Vagina (tissue), 2 donors: ENCODE measurements around the gene AKR7A3.

ENCODE experiments used
- POLR2A ChIP-seq, 2 donors: fragments of 450-650 bp; IDR thresholded peaks; one replicate each; pipeline ENCODE4 v1.6.1; 2017; ENCODE audit warnings: antibody characterized with exemption in 2 of 2, mild to moderate bottlenecking in 2 of 2, moderate library complexity in 2 of 2
- POLR2AphosphoS5 ChIP-seq, 2 donors: sonication (generic); formaldehyde crosslinking; IDR thresholded peaks; one replicate each; pipeline ENCODE4 v1.9.0; 2017; ENCODE audit warnings: antibody characterized with exemption in 2 of 2, mild to moderate bottlenecking in 2 of 2, low read depth in 1 of 2; ENCODE audit not compliant: insufficient read depth in 1 of 2
- TF ChIP-seq, protein P1 (sequence below), 3 experiments: fragments of 450-650 bp in 2 of 3; fragments of 200-600 bp in 1 of 3; sonication (generic) in 1 of 3; IDR thresholded peaks; one replicate each; pipeline ENCODE4 v1.5.1; 2017 to 2019; ENCODE audit warnings: antibody characterized with exemption in 3 of 3, mild to moderate bottlenecking in 2 of 3, moderate library complexity in 2 of 3

DNA sequence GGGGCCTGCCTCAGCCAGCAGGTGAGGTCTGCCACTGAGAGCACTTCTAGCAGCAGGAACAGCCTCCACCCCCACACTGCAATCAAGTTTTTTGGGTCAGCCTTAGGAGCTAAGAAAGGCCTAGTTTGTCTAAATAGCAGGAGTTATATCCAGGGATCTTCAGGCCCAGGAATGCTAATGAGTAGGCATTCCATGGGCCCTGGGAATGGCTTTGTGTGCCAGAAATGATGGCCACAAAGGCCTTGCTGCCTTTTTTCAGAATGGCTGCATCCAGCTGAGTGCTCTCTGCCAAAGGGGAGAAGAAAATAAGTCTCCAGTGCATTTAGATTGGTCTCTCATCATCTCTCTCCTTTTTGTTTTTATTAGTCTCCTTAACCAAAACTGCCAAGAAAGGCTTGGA, 34.2 kb downstream of the AKR7A3 start:
- TF ChIP-seq, protein P1, sequence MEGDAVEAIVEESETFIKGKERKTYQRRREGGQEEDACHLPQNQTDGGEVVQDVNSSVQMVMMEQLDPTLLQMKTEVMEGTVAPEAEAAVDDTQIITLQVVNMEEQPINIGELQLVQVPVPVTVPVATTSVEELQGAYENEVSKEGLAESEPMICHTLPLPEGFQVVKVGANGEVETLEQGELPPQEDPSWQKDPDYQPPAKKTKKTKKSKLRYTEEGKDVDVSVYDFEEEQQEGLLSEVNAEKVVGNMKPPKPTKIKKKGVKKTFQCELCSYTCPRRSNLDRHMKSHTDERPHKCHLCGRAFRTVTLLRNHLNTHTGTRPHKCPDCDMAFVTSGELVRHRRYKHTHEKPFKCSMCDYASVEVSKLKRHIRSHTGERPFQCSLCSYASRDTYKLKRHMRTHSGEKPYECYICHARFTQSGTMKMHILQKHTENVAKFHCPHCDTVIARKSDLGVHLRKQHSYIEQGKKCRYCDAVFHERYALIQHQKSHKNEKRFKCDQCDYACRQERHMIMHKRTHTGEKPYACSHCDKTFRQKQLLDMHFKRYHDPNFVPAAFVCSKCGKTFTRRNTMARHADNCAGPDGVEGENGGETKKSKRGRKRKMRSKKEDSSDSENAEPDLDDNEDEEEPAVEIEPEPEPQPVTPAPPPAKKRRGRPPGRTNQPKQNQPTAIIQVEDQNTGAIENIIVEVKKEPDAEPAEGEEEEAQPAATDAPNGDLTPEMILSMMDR (IDR thresholded peaks at IDR 0.05), result no peak
- TF ChIP-seq POLR2AphosphoS5 (IDR thresholded peaks at IDR 0.05; ENCODE audit: insufficient read depth in 1 of 2, low read depth in 1 of 2) (no peak), POLR2A (IDR thresholded peaks at IDR 0.05) (no peak)
